ENCODE measurements around the gene GINS3. TPM values are rescaled to one million over a fixed set of nuclear protein-coding genes. Genes with fewer than 3 reads are reported as not detected.
"Not testable (repeated sequence)": the region's sequence is repeated elsewhere in the genome, so short reads cannot be mapped to it uniquely, and the experiment has no call there.

Gene GINS3
- total RNA-seq, 1 experiment from 2014 or later = 26.3 TPM

DNA sequence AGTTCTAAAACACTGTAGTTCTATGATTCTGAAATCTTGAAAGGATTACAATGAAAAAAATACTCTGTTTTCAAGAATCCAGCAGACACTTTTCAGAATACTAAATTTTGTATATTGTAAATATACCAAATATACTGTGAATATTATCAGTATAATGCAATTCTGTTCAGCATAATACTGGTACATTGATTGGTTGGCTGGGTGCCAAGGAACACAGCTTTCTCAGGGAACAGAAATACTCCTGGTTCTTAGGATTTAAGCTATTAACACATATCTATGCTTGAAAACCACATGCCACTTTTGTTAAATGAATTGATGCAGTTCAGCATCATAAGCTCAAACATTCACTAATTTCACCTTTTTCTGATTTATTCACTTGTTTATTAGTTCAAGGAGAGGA is 2.5 kb upstream of the GINS3 start:
- no peak for DNase-seq (ENCODE audit: low read depth)

- peak; percentile 31 for DNase-seq (ENCODE audit: low read depth)
Observed at GRCh38 chr16:58393138-58393504, 850 bp downstream of the GINS3 start.

DNA sequence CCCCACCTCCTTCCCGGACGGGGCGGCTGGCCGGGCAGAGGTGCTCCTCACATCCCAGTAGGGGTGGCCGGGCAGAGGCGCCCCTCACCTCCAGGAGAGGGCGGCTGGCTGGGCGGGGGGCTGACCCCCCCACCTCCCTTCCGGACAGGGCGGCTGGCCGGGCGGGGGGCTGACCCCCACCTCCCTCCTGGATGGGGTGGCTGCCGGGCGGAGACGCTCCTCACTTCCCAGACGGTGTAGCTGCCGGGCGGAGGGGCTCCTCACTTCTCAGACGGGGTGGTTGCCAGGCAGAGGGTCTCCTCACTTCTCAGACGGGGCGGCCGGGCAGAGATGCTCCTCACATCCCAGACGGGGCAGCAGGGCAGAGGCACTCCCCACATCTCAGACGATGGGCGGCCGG is 4.6 kb downstream of the GINS3 start:
- DNase-seq (ENCODE audit: low read depth) = not testable (repeated sequence)

DNA sequence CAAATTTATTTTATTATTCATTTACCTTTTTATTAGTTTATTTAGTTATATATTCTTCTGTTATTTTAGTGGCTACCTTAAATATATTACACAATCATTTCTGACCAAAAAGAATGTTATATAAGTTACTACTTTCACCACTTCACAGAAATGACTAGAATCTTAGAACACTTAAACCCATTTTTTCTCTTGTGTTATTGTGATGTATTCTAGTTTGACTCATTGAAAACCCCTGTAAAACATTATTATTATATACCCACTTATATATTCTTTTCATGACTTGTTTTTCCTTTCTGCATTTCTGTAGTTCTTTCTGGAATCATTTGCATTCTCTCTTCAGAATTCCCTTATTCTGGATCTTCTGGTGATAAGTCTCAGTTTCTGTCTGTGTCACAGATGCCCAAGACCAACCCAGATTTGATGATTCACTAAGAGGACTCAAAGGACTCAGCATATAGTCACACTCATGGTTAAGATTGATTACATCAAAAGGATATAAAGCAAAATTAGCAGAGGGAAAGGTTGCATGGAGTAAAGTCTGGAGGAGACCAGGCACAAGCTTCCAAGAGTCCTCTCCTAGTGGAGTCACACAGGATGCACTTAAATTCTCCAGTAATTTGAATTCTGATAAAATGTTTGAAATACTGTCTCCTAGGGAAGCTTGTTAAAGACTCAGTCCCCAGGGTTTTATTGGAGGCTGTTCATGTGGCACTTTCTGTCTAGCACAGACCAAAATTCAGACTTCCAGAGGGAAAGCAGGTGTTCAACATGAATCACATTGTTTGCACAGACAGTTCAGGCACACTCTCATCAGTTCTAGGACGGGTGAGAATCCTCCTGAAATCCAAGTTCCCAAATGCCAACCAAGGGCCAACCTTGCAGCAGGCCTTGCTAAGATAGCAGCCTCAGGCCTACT is 7.7 kb downstream of the GINS3 start:
- DNase-seq (ENCODE audit: low read depth) = peak; percentile 52

DNA sequence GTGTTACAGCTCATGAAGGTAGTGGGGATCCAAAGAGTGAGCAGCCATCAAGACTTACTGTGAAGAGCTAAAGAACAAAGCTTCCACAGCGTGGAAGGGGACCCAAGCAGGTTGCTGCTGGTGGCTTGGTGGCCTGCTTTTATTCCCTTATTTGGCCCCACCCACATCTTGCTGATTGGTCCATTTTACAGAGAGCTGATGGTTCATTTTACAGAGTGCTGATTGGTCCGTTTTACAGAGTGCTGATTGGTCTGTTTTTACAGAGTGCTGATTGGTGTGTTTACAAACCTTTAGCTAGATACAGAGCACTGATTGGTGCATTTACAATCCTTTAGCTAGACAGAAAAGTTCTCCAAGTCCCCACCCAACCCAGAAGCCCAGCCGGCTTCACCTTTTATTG is 9.0 kb downstream of the GINS3 start:
- not testable (repeated sequence) for DNase-seq (ENCODE audit: low read depth)

GRCh38 chr16:58402796-58403195 is 10.5 kb downstream of the GINS3 start:
- DNase-seq (ENCODE audit: low read depth) = no peak

GRCh38 chr16:58409316-58409973 is 17.2 kb downstream of the GINS3 start:
- DNase-seq (ENCODE audit: low read depth) = peak; percentile 91

GRCh38 chr16:58411336-58411735 is 19.1 kb downstream of the GINS3 start:
- no peak for DNase-seq (ENCODE audit: low read depth)

DNA sequence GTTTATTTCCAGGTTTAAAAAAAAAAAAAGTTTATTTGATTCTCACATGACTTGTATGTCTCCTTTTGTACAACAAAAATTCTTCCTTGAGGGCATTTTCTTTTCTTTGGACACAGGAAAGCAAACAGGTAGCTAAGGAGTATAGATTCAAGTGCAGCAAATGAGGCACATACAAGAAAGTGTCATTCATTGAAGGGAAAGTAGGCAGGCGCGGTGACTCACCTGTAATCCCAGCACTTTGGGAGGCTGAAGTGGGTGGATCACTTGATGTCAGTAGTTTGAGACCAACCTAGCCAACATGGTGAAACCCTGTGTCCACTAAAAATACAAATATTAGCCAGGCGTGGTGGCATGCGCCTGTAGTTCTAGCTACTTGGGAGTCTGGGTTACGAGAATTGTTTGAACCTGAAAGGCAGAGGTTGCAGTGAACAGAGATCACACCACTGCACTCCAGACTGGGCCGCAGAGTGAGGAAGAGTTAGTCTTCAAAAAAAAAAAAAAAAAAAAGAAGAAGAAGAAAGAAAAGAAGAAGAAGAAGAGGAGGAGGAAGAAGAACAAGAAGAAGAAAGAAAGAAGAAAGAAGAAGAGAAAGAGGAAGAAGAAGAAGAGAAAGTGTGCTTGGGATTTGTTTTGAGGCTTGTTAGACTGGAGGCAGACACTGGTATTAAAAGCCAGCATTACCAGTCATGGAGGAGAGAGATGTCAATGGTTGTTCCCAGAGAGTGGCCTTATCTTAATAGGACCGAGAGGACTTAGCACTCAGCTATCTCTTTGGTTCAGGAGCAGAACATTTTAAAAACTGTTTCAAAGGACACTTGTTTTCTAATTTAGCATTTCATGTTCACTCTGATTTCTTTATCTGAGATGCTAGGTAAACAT is 19.7 kb downstream of the GINS3 start:
- no peak for DNase-seq (ENCODE audit: low read depth)

DNA sequence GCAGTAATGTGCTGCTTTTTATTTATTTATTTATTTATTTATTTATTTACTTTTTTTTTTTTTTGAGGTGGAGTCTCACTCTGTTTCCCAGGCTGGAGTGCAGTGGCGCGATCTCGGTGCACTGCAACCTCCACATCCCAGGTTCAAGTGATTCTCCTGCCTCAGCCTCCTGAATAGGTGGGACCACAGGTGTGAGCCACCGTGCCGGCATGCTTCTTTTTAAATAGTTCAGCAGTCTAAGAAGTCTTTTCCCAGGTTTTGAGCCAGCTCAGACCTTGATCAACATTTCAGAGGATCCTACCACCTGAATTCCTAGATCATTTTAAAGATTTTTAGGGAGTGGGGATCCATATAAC is 20.3 kb downstream of the GINS3 start:
- not testable (repeated sequence) for DNase-seq (ENCODE audit: low read depth)

- no peak for DNase-seq (ENCODE audit: low read depth)
Observed at GRCh38 chr16:58413359-58413758, 21.1 kb downstream of the GINS3 start.

GRCh38 chr16:58415003-58415402 is 22.7 kb downstream of the GINS3 start:
- DNase-seq (ENCODE audit: low read depth) = no peak

DNA sequence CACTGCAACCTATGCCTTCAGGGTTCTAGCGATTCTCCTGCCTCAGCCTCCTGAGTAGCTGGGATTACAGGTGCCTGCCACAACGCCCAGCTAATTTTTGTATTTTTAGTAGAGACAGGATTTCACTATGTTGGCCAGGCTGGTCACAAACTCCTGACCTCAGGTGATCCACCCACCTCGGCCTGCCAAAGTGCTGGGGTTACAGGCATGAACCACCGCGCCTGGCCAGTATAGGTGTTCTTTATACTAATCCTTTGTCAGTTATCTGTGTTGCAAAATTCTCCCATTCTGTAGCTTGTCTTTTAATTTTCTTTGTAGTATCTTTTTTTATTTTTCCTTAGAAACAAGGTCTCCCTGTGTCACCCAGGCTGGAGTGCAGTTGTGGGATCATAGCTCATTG is 23.7 kb downstream of the GINS3 start:
- DNase-seq (ENCODE audit: low read depth) = not testable (repeated sequence)

GRCh38 chr16:58417035-58417434 is 24.8 kb downstream of the GINS3 start:
- DNase-seq (ENCODE audit: low read depth) = no peak

GRCh38 chr16:58417600-58417999 is 25.3 kb downstream of the GINS3 start:
- no peak for DNase-seq (ENCODE audit: low read depth)

DNA sequence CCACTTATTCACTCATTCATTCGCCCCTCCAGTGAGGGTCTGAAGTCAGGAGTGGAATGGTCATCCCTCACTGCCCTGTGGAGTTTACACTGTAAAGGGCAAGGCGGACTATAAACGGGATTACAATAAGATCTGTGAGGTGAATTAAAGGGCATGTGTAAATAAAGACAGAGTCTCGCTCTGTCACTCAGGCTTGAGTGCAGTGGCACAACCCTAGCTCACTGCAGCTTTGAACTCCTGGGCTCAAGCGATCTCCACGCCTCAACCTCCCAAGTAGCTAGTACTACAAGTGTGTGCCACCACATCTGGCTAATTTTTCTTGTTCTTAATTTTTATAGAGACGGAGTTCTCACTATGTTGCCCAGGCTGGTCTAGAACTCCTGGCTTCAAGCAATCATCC is 25.8 kb downstream of the GINS3 start:
- DNase-seq (ENCODE audit: low read depth) = no peak

DNA sequence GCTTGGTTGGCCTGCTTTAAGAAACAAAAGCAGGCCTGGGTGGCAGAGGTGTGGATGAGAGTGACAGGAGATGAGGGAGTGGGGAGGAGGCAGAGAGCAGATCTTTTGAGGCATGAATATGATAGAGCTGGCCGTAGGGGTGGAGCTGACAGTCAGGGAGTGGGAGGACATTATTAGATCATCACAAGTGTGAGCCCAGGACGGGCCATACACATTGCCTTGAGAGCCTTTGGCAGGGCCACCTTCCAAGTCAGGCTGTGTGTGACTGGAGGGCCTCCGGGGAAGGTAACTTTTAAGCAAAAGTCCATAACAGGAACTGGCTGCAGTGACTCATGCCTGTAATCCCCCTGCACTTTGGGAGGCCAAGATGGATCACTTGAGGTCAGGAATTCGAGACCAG is 26.3 kb downstream of the GINS3 start:
- peak; percentile 95 for DNase-seq (ENCODE audit: low read depth)

GRCh38 chr16:58419241-58419990 is 27.1 kb downstream of the GINS3 start:
- DNase-seq (ENCODE audit: low read depth) = no peak

DNA sequence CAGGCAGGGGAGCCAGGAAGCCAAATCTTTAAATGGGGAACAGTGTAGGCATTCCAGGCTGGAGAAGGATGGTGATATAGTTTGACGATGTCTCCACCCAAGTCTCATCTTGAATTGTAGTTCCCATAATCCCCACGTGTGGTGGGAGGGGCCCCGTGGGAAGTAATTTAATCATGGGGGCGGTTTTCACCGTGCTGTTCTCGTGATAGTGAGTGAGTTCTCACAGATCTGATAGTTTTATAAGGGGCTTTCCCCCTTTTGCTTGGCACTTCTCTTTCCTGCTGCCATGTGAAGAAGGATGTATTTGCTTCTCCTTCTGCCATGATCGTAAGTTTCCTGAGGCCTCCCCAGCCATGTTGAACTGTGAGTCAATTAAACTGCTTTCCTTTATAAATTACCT is 28.8 kb downstream of the GINS3 start:
- DNase-seq (ENCODE audit: low read depth) = peak; percentile 42

DNA sequence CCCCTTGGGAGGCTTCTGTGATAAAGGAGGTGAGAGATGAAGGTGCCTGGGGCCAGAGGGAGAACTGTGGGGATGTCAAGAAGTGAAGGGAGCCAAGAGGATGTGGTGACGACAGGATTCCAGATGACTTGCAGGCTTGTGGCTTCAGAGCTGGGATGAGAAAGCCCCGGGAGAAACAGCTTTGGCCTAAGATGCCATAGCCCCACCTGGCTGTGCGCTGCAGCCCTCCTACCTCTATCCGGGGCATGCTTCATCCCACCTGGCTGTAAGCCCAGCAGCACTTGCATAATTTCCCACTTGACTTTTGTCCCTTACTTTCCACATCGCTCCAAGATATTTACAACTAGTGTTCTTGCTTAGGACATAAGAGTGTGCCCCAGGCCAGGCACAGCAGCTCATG is 29.3 kb downstream of the GINS3 start:
- peak; percentile 97 for DNase-seq (ENCODE audit: low read depth)

GRCh38 chr16:58422809-58423208 is 30.5 kb downstream of the GINS3 start:
- DNase-seq (ENCODE audit: low read depth) = no peak

- DNase-seq (ENCODE audit: low read depth) = no peak
Observed at GRCh38 chr16:58425245-58425644, 33.0 kb downstream of the GINS3 start.

Measured in M059J (cell line).